Measurements from ENCODE around the gene DCAF5. TPM values are rescaled to one million over a fixed set of nuclear protein-coding genes. Genes with fewer than 3 reads are reported as not detected.
"Not testable (repeated sequence)": the region's sequence is repeated elsewhere in the genome, so short reads cannot be mapped to it uniquely, and the experiment has no call there.

Gene DCAF5, protein sequence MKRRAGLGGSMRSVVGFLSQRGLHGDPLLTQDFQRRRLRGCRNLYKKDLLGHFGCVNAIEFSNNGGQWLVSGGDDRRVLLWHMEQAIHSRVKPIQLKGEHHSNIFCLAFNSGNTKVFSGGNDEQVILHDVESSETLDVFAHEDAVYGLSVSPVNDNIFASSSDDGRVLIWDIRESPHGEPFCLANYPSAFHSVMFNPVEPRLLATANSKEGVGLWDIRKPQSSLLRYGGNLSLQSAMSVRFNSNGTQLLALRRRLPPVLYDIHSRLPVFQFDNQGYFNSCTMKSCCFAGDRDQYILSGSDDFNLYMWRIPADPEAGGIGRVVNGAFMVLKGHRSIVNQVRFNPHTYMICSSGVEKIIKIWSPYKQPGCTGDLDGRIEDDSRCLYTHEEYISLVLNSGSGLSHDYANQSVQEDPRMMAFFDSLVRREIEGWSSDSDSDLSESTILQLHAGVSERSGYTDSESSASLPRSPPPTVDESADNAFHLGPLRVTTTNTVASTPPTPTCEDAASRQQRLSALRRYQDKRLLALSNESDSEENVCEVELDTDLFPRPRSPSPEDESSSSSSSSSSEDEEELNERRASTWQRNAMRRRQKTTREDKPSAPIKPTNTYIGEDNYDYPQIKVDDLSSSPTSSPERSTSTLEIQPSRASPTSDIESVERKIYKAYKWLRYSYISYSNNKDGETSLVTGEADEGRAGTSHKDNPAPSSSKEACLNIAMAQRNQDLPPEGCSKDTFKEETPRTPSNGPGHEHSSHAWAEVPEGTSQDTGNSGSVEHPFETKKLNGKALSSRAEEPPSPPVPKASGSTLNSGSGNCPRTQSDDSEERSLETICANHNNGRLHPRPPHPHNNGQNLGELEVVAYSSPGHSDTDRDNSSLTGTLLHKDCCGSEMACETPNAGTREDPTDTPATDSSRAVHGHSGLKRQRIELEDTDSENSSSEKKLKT
- total RNA-seq (2014; rRNA removed; shearing (Covaris generic)): 5.3 and 7.8 TPM in 2 replicates

DNA sequence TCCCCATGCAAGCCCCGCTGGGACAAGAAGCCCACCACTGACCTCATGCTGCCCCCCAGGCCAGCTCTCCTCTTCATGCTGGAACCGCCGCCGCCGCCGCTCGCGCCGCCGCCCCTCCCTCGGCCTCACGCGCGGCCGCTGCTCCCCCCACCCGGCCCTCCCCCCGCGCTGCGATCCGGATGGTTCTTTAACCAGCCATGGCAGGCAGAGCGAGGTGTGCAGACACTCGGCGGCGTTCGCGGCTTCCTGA lies at the start of gene DCAF5:
Gene DCAF5, minus strand, starts transcription at position 218 of the 250 bp plus-strand sequence. Its CDS starts 141 bp downstream, at position 77.
- peak; percentile 82 for DNase-seq (ENCODE audit: low spot score)

DNA sequence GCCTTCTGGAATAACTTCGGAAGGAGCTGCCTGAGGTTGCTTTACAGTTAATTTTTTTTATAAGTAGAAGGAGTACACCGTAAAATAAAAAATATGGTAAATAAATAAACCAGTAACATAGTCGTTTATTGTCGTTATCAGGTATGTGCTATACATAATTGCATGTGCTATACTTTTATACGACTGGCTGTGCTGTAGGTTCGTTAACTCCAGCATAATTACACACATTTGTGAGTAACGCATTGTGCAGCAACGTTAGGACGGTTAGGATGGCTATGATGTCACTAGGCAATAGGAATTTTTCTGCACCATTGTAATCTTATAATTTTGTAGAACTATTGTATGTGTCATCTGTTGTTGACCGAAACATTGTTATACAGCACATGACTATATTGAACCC lies 46.9 kb upstream of the DCAF5 start:
- DNase-seq (ENCODE audit: low spot score): no peak

DNA sequence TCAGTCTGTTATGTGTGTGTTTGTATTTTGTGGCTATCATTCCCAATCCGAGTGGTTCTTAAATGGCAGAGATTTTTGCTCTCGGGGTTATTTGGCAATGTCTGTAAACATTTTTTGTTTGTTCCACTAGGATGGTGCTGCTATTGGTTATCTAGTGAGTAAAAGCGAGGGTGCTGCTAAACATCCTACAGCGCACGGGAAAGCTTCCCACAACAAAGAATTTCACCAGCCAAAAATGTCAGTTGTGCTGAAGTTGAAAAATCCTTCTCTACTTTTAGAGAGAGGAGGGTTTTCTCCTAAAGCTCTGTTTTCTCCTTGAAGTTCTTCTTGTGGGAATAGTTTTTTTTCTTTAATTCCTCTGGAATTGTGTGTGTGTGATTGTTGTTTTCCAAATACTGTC lies 40.8 kb upstream of the DCAF5 start:
- DNase-seq (ENCODE audit: low spot score): no peak

DNA sequence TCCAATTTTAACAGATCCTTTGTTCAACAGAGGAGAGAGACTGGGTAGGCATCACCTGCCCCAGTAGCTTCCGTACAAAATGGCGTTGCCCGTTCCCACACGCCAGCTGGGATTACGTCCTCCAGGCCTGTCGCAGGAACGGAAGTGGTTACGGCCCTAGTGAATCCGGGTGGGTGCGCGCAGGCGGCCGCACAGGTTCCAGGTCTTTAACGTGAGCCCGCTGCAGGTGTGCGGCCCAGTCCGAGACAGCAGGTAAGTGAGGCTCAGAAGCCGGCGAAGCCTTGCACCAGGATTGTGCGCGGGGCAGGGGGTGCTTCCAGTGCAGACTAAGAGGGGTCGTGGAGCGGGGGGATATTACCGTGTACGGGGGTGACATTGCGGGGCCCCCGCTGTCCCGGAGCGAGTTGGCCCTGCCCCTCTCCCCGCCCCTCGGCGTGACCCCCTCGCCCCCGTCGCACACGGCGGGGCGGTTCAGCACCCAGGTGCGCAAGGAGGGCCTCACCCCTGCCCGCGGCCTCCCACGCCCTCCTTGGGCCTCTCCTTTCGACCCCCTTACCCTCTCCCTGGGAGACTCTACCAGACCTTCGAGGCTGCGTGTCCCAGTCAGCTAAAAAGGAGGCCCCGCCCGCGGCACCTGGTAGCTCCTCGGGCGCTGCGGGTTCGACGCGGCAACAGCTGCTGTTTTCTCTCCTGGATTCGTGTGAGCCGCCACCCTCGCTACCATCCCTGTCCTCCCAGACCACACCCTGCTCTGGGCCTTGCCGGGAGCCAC lies 38.6 kb upstream of the DCAF5 start, which contains the start of gene EXD2:
Gene EXD2, plus strand, starts transcription at position 159 of the 772 bp plus-strand sequence. CDS start 17,973 bp downstream, outside the sequence.
- DNase-seq (ENCODE audit: low spot score): peak; percentile 78

DNA sequence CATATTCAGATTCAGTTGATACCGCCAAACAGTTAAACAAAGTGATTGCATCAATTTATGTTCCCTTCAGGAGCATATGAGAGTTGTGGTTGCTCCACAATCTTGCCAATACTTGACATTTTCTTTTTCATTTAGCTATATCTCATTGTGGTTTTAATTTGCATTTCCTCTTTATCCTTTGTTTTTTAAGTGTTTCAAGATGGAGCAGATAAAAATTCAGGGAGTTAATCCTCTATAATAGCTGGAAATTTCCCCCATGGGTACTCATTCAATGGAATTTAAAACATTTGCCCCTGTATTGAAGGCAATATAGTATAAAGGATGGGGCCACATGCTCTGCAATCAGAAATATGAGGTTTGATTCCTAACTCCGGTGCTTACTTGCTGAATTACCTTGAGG lies 37.3 kb upstream of the DCAF5 start:
- DNase-seq (ENCODE audit: low spot score): no peak

DNA sequence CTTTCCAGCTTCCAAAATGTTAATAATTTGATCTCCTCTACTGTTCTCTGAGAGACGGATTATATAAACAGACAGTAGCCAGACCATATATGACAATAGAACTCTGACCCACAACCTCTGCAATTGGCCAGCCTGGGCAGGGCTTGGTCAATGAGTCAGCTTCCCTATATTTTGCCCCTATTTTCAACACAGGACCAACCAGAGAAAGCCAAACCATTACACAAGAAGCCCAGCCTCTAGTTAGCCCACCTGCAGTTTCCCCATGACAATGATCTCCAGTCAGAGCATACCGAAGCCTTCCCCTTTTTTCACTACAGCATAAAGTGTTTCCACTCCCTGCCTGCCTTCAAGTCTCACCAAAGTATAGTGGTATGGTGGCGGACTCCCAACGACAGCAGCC lies 30.8 kb upstream of the DCAF5 start:
- DNase-seq (ENCODE audit: low spot score): no peak

DNA sequence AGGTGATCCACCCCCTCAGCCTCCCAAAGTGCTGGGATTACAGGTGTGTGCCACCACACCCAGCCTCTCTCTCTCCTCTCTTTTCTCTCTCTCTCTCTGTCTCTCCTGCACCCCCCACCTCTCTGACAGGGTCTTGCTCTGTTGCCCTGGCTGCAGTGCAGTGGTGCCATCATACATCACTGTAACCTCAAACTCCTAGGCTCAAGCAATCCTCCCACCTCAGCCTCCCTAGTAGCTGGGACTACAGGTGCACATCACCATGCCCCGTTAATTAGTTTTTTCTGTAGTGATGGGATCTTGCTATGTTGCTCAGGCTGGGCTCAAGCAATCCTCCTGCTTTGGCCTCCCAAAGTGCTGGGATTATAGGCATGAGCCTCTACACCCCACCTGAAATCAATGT lies 29.7 kb upstream of the DCAF5 start:
- not testable (repeated sequence) for DNase-seq (ENCODE audit: low spot score)

DNA sequence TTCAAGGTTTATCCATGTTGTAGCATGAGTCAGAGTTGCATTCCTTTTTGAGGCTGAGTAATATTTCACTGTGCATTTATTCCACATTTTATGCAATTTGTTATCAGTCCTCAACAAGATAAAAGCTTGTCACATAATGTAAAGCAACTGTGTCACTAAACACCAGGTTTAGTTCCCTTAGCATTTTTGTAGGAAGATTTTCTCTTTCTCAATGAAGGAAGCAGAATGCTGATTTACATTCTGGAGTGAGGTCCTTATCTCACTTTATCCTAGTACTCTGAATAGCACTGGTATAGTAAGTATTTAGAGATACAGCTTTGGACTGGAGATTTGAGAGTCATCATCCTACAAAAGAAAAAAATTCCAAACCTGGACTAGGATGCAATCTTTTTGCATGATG lies 28.6 kb upstream of the DCAF5 start:
- no peak for DNase-seq (ENCODE audit: low spot score)

DNA sequence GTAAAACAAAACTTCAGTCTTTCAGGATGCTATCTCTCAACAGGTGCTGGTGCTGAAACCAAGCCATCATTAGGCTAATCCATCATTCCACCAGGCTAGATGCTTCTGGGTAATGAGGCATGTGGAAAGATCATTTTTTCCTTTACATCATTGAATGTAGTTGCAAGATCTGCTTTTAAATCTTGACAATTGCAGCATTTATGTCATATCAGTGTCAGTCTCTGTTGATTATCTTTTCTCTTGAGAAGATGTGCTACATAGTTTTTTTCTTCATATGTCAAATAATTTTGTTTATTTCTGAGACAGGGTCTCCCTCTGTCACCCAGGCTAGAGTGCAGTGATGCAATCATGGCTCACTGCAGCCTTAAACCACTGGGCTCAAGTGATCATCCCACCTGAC lies 22.2 kb upstream of the DCAF5 start:
- DNase-seq (ENCODE audit: low spot score): no peak

DNA sequence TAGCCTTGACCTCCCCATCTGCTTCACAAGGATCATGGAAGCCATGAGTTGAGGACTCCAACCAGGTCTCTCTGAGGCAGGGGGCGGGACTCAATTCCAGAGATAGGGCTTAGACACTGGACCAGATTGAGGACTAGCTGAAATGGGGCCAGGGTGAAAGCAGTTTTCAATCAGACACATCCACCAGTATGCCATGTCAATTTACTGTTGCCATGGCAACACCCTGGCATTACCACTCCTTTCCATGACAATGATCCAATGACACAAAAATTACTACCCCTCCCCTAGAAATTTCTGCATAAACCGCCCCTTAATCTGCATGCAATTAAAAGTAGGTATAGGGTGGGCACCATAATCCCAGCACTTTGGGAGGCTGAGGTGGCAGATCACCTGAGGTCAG lies 18.6 kb upstream of the DCAF5 start:
- DNase-seq (ENCODE audit: low spot score): no peak

DNA sequence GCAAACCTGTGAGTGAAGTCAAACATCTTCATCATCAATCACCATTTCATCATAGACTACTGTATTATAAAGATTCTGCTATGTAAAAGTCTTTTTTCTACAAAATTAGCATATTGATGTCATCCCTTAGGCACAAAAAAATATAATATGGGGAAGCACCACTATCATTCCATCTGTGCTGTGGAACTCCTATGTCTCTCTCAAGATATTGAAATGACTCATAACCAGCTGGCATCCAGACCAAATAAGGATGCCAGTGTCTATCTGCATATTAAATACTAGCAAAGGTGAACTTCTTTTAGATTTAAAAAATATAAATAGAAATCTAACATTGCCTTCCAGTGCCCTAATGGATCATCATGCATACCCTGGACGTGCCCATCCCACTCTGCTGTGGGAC lies 17.9 kb upstream of the DCAF5 start:
- DNase-seq (ENCODE audit: low spot score): no peak

DNA sequence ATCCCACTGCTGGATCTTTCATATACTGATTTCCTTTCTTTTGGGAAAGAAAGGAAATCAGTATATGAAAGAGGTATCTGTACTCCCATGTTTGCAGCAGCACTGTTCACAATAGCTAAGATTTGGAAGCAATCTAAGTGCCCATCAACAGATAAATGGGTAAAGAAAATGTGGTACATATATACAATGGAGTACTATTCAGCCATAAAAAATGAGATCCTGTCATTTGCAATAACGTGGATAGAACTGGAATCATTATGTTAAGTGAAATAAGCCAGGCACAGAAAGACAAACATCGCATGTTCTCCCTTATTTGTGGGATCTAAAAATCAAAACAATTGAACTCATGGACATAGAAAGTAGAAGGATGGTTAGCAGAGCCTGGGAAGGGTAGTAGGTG lies 12.9 kb upstream of the DCAF5 start:
- DNase-seq (ENCODE audit: low spot score): not testable (repeated sequence)

DNA sequence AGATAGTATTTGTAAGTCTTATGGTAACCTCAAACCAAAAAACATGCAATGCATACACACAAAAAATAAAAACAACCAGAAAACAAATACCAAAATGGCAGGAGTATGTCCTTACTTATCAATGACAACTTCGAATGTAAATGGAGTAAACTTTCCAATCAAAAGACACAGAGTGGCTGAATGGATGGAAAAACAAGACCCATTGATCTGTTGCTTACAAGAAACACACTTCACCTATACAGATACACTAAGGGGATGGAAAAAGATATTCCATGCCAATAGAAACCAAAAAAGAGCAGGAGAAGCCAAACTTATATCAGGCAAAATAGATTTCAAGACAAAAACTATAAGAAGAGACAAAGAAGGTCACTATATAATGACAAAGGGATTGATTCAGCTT lies 8.7 kb upstream of the DCAF5 start:
- no peak for DNase-seq (ENCODE audit: low spot score)

DNA sequence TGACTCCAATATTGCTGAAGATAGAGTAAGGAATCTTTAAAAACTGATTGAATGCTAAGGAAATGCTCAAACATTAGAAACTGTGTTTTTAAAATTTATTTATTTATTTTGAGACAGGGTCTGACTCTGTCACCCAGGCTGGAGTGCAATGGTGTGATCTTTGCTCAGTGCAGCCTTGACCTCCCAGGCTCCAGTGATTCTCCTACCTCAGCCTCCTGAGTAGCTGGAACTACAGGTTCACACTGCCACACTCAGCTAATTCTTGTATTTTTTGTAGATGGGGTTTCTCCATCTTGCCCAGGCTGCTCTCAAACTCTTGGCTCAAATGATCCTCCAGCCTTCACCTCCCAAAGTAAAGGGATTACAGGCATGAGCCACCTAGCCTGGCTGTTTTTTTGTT lies 3.3 kb upstream of the DCAF5 start:
- DNase-seq (ENCODE audit: low spot score): no peak

DNA sequence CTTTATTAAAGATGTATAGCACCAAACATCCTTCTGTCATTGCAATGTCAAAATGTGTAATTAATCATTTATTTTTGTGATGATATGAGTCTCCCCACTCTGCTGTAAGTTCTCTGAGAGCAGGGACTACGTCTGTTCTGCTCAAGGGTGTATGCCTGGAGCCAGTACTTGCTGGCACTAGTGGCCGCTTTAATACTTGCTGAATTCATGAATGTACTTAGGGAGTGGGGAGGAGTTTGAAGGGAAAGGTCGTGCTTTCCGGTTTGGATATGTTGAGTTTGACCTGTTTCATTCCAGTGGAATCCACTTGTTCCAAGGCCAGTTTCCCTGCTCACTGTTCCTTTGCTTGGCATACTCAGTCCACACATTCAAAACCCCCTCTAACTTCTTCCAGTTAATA lies 1.9 kb upstream of the DCAF5 start:
- DNase-seq (ENCODE audit: low spot score): peak; percentile 30

DNA sequence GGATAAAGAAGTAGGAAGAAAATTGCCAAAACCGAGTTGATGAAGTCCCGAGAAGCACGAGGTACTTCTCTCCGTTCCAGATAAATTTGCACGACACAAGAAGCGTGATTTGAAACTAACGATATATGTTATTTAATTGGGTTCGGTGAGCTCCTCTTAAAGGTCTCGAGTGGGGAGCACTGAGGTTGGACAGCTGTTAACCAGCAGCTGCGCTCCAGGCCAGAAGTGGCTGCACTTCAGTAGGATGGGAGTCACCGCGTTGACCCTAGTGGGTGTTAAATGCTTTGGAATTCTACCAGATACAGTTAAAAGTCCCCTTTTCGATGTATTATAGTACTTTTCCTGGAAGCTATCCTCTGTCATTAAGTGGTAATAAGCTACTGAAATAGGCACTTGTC lies 953 bp upstream of the DCAF5 start:
- DNase-seq (ENCODE audit: low spot score): no peak

DNA sequence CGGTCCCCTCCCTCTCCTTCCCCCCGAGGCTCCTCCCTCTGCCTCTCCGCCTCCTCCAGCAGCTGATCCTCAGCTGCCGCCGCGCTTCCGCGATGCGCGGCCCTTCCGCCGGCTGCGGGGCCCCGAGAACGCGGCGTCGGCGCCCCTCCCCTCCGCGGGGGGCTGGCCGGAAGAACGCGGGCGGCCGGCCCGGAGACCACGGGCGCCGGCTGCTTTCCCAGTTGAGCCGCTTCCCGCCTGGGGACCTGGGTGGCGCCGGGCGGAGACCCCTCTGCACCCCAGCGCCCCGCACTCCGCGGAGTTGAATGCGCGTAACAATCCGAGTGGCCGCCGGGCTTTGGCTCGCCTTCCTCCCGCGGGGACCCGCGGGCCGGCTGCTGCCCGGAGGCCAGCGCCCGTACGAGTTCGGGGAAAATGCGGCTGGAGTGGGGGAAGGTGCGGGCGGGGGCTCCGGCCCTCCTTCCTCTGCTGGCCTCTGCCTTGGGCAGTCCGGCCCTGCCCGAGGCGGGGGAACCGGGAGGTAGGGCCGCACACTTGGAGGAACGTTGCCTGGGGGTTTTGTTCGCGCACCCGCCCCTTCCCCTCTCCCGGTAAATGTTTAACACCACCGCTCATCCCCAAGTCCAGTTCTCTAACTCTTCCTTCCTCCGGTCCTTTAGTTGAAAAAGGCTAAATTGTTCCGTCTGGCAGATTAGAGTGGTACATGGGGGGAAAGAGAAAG lies 393 bp upstream of the DCAF5 start:
- peak; percentile 11 for DNase-seq (ENCODE audit: low spot score)

DNA sequence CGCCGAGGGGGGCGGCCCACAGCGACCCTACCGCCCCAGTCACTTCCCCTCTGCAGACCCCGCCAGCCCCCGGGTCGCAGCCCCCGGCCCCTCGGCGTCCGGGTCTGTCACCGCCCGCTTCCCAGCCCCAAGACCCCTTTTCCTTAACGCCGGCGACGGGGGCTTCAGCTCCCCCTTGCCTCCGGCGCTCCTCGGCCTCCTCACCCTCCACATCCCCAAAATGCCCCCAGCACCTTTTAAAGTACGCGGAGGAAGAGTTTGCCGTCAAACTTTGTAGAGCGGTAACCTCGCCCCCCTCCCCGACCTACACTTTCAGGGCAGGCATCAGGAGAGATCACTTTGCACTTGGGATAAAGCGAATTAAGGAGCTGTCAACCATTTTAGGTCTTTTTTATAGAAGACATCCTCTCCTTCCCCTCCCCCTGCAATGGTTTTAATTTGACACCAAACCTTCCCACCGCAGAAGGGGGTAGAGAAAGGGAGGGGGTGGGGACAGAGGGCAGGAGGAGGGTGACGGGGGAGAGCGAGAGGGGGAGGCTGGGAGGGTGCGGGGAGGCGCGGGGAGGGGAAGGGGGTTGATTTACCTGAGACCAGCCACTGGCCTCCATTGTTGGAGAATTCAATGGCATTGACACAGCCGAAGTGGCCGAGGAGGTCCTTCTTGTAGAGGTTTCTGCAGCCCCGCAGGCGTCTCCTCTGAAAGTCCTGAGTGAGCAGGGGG lies 578 bp downstream of the DCAF5 start:
- DNase-seq (ENCODE audit: low spot score): peak; percentile 17

DNA sequence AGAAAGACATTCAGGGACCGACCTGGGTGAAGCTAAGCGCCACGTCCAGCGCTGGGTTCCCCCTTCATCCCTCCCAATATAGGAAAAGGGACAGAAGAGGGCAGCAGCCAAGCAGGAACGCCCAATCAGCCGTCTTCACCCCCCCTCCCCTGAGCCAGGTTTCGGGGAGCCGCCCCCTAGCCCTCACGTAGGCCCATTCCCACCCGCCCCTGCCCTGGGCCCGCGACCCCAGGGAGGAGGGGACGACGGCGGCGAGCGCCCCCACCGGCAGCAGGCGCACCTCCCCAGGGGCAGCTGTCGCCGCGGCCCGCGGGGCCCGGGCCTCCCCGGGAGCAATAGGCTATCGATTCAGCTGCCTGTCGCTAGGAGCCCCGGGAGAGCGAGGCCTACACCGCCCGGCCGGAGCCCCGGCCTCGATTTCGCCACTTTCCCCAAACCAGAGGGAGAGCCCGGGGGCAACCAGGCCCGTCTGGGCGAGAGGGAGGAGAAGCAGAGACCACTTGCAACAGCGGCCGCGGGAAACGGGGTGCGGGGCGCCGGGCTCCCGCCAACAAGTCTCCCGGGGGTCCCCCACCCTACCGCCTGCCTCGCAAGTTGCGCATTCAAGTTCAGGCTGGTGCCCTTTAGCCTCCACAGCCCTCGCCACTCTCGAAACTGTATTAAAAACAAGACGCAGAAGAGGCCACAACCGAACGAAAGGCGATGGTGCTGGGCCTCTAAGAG lies 1.3 kb downstream of the DCAF5 start:
- DNase-seq (ENCODE audit: low spot score): peak; percentile 55
